Hematopoietic multipotent progenitor cell treated with erythropoietin and hydrocortisone succinate and interleukin-3 and kit ligand, for 15 days (in vitro differentiated cells): ENCODE data around the gene RAX.

Experiments used
- DNase-seq: peaks from one replicate; pipeline ENCODE4 v3.0.0-alpha.2; 2015; ENCODE audit warnings: low spot score

The RAX gene

DNA sequence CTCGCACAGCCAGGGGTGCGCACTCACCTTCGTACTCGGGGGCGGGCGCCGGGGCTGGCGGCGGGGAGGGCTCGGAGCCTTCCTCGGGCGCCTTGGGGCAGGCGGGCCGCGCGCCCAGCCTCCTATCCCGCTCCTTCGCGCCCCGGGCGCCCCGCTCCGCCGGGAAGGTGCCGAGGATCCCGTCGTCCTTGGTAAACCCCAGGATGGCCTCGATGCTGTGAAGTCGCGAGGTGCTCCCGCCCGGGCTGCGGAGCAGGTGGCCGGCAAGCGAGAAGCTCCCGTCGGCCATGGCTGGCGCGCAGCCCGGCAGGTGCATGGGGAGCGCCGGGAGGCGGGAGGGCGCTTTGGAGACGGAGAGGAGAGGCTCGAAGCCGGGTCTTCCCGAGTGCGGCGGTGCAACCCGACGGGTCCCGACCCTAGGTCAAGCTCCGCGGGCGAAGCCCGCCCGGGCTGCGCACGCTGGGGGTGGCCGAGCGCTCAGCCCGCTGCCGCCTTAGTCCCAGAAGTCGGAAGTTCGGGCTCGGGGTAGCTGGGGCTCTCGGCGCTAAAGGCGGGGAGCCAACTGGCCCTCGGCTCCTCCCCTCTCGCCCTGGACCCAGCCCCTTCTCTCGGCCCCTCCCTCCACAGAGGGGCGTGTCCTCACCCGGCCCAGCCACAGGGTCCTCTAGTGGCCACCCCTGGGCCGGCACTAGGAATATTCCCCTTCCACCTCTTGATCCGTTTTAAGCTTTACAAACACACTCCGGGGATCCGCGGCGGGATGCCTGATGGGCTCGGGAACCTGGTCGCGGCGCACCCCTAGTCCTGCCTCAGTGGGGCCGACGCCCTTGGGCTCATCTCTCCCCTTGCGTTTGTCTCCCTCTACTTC, at the start of gene RAX:
TSS of gene RAX (minus strand) at position 564 of the 868 bp plus-strand sequence. CDS start at position 316, 248 bp downstream.
- no peak for DNase-seq

DNA sequence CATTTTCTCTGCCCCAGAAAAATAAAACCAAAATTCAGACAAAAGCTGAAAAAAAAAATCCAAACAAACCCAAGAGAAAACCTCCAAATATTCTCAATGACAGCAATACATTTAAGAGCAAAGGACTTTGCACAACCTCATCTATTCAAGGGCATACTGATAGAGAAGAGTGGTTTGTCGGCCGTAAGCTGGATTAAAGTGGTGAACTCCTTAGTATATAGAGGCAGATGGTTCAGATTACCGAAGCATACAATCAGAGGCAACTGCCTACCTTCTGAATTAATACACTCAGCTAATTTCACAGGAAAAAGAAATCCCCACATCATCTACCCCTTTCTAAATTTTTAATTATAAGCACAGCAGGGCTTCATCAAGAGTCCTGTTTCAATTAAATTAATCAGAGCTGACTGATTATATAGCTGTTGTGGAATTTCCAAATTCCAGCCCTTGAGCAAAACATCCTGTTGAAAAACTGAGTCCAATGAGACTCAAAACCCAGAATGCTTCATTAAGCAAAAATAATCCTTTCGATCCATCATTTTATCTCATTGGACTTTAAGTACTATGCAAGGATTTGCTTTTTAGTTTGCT, 45.3 kb upstream of the RAX start, which contains the start of gene CPLX4:
TSS of gene CPLX4 (minus strand) at position 190 of the 591 bp plus-strand sequence. CDS start at position 3, 187 bp downstream.
- no peak for DNase-seq

DNA sequence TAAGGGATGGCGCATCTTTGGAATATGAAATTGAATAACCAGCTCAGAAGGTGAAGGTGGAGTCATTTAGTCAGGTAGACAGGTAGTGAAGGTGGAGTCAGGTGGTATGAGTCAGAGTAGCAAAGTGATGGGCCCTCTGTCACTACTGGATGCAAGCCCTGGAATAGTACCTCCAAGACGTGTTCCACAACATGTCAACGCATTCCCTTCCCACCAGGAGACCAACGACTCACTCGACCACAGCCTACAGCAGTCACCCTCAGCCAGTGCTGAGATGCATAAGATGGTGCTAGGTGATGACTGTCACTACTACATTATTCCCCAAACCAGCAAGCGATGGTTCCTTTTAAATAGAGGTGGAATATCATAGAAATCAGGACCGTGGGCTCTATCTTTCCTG, 38.4 kb upstream of the RAX start:
- no peak for DNase-seq

DNA sequence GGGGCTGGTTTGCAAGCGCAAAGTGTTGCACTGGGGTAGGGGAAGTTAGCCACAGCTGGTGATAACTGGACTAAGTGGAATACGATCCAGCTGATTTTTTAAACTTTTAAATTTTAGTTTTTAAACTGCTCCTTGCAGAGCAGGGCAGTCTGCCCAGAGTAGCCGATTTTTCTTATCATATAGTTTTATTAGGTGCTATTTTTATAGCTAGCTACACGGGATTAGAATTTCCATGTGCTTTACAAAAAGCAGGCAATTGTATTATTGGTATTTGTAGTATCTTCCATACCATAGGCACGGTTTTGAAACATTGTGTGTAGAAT, 35.6 kb upstream of the RAX start:
- DNase-seq: no peak

DNA sequence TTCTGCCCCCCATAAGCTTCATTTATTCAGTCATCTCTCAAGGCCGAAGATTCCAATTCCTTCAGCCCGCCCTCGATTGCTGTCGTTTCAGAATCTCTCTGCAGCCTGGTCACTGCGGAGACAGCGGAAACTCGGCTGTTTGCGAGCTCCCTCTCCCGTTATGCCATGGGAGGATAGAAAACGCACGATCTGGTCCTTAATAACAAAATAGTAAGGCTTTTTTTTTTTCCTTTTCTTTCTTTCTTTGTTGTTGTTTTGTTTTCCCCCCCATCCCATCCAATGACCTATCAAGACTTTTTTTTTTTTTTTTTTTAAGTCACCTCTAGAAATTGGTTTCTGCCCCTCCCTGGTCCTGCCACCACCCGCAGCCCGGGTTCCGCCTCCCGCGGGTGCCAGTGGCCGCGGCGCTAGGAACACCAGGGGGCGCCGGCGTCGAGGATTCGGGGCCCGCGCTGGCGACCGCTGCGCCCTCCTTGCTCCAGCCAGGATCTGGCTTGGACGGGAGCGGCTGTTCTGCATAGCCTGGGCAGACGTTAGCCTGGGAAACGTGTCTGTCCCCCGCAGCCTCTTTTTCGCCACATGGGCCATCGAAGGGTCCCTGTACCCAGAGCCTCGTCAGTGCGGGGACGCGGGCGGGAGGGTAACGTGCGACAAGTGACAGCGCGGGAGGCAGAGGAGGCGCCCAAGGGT, 35.1 kb upstream of the RAX start:
- DNase-seq: peak; percentile 63

DNA sequence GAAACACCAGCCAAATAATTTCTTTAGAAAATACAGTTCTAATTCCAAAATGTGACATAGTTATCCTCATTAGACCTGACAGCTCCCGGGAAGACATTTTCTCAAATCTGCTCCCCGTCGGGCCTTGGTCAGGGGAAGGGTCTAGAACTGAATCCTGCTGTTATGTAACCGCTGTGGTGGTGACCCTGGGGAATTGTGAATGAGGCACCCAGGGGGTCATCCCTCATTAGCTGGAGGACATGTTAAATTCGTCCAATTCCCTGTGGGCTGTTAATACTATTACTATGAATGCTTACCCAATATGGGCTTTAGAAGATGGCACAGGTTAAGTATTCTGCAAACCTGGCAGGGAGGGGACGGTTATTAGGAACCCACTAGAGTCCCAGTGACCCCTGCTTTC, 33.4 kb upstream of the RAX start:
- DNase-seq: no peak

DNA sequence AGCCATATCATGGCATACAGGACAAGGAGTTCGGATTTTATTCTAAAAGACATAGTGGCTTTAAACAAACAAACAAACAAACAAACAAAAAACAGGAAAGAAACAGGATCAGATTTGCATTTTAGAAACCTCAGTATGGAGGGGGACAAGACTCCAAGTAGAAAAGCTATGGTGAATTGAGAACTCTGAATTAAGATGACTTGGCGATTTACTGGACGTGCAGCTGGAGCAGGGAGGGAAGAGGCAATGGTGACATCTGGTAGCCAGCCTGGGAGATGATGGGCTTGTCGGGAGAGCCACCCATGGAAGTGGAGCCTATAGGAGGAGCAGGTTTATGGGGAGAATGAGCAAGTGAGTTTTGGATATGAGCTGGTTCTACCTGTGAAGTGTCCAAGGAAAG, 32.0 kb upstream of the RAX start:
- DNase-seq: no peak

DNA sequence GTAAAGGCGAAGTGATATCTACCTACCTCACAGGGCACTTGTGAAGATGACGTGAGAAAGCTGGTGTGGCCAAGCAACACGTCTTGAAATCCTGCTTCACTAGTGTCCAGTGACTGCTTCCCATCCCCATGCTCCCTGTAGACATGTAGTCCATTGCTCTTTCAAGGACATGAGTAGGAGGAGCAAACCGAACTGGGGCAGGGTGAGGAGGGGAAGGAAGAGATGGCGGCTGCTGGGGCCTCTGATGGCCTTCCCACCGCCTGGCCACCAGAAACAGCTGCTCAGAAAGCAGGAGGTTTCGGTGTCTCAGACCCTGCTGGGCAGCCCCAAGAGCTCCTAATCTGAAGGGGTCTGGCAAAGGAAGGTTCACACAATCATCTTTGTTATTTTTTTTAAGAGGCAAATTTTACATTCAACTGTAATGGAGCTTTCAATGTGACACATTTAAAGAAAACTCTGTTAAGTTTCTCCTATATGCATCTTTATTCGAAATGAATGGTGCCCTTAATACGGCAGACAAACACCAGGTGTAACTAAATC, 30.5 kb upstream of the RAX start:
- DNase-seq: no peak

DNA sequence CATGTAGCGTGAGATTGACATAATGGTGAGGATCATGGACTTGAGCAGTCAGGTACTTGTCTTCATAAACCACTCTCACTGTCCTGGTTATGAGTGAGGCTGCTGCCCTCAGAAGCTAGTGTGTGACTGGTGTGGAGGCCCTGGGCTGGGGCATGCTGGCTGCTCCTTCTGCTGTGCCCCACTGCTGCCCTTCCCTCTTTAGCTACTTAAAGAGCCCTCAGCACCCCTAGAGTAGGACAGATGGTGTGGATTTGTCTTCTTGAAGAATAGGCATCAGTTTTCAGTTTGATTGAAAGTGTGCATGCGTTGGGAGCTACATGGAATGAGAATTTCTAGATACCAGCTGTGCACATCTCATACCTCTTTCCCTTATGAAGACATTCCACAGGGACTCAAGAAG, 29.8 kb upstream of the RAX start:
- no peak for DNase-seq

DNA sequence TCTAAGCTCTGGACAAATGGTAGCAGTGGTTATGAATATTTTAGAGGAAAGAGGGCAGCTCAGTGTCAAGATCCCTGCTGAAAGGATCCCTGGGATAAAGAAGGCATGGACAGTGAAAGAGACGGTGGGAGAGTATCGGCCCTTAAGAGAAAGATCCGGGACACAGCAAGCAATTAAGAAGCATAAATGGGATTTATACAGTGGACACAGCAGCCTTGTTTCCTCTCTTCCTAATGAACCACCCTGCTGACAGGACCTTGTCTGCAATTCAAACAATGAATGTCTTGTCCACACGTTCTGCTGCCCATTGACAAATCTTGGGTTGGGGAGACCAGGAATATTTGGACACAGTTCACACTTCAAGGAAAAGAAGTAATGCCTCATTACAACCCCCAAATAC, 28.7 kb upstream of the RAX start:
- DNase-seq: no peak

DNA sequence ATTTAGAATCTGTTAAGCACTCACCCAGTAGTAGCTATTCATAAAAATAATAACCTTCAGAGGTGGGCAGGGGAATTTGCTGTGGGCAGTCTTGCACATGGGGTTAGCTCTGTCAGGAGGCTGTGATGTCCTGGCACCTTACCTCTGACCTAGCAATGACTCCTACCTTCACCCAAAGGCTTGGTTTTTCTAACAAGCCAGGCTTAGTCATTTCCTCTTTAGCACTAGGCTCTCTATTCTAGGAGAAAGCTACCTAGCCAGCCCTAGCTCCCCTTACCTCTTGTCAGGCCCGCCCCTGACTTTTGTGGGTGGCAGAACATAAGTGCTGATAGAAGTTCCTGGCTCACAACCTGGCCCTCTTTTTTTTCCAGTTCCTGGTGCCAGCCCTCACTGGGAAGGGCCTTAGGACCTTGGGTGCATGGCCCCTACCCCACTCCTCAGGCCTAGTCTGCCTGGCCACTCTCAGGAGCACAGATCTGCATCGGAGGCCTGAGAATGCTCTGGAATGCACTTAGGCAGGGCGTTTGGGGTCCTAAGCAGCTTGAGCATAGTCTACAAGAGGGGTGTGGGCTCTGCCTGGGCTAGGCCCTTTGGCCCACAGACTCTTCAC, 27.5 kb upstream of the RAX start:
- no peak for DNase-seq

DNA sequence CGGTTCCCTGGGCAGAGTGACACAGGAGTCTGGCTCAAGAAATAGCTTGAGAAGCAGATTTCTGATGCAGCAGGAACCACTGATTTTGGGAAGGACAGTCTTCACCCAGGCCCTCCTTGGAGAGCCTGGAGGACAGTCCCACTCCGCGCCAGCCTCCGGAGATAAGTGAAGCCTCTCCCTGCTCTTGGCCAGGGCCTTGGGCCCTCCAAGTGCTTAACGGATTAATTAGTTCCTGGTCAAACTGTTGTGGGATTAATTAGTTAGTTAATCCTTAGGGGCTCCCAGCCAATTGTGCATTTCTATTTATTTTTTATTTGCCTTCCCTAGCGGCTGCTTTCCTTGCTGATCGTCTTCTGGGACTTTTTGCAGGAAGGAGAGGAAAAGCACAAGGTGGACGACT, 25.6 kb upstream of the RAX start:
- DNase-seq: no peak

DNA sequence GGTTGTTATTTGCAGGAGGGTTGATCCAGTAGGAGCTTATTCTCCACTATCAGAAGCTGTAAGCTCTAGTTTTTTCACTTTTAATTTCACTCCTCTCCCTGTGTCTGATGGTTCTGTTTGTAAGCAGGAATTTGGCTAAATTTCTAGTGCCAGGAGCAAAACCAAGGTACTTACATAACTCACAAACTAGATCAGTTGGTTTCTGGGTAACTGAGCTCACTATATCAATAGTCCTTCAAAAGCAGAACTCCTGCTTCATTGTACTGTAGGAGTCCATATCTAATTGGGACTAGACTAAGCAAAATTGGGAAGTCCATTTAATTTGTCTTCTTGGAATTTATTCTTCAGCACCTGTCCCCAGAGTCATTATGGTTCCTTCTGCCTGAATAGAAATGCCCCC, 20.1 kb upstream of the RAX start:
- DNase-seq: no peak

DNA sequence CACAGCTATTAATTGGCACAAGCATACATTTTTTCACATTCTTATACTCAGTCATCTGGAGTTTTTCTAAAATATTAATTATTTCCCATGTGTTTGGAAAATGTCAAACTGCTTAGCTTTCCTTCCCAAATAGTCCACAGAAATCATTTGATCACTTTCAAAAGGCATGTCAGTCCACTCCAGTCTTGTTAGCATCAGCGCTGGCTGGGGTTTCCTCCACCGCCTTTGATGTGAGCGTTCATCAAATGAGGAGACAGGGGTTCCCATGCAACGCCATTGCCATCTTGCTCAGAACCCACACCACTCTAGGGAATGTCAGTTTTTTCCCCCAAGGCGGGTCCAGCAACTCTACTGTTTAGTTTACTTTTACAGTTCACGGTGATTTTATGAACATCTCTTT, 13.1 kb upstream of the RAX start:
- DNase-seq: no peak

DNA sequence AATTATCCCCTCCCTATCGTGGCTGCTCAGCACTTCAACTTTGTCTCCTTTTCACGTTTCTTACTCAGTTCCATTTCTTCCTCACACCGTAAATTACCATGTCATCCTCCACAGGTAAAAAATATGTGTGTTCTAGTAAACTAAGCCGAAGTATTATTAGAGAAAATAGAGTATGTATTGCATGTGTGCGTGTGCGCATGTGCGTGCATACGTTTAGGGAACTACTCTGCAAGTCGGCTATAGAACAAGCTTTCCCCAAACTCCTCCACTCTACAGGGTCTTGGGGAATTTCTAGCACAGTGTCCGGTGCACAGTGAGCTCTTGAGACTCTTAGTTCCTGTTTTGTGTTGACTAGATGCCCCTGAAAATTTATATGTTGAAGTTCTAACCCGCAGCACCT, 9.1 kb upstream of the RAX start:
- DNase-seq: no peak

DNA sequence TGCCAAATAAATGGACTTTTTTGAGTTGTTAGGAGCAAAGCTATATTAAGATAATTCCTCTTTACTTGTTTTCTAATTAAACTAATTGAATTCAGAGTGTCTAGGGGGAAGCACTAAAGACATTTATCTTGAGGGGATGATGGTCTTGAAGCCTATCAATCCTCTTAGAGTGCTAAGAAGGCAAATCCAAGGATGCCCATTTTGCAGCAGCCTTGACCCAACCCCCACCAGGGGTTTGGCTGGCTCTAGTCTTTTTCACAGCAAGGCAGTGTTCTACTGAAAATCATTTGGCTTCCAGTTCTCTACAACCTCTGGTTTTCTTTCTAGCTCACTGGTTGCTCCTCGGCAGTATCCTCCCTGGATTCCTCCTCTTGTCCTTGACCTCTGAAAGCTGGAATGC, 6.5 kb upstream of the RAX start:
- no peak for DNase-seq

DNA sequence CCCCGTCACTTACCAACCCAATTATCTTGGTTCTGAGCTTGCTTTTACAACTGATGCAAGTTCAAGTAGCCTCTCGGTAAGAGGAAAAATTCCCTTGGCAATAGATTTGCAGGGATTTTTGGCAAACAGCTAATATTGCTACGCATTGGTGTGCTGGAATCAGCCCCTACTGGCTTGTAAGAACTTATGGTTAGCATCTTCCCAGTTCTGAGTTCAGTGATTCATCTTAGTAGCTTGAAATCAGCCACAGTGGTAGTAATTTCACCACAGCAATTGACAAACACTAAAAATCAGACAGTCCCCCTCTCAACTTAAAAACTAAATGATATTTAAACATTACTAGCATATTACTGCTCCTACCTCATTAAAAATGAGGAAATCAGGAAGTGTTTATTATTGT, 5.9 kb upstream of the RAX start:
- DNase-seq: no peak

DNA sequence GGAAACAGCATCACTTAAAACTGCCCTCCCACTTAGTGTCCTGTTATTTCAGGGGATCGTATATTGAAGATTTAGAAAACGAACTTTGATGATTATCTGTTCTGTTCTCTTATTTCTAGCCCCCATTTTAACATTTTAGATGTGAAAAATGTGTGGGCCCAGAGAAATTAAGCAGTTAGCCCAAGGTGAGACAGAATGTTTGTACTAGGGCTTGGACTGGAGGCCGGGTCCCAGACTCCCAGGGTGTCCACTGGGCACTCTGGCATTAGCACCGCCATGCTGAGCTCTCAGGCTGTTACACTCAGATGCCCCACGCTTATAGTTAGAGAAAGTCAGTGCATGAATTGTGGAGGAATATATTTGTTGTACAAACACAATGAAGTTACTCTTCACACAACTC, 5.5 kb upstream of the RAX start:
- DNase-seq: no peak

DNA sequence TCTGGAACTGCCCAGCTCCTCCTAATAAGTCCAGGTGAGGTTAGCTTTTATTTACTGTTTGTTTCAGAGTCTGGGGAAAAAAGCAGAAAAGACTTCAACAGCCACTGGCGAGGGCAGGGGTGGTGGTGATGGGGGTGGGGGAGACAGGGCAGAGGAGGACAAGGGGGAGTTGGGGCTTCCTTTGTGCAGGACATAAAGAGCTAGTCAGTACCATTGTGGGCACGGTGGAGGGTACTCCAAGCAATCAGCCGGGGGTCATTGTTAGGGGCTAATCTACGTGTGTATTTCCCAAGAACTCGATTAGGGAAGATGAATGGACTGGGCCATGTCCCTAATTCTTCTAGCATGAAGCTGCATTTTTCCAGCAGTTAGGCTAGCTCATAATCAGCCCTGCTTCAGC, 2.8 kb upstream of the RAX start:
- DNase-seq: no peak

DNA sequence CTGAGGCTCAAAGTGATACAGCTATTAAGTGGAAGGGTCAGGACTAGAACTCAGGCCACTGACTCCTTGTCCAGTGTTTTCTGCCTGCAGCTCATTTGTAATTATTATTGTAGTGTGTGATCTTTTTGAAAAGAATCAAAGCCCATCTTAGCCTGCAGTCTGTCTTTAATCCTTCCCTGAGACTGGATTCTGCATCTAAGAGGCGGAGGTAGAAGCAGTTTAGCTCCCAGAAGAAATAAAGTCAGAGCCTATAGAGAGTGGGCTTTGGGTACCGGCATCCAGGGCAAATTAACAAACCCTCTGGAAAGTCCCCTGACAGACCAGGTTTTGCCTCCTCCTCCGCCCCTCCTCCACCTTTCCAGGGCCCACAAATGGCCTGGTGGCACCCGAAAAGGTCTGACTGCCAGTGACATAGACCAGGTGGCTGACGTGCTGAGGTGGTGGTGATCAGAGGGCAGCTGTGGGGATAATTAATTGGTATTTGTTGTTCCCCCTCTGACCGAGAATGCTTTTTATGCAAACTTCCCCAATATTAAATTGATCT, 2.2 kb upstream of the RAX start:
- no peak for DNase-seq

DNA sequence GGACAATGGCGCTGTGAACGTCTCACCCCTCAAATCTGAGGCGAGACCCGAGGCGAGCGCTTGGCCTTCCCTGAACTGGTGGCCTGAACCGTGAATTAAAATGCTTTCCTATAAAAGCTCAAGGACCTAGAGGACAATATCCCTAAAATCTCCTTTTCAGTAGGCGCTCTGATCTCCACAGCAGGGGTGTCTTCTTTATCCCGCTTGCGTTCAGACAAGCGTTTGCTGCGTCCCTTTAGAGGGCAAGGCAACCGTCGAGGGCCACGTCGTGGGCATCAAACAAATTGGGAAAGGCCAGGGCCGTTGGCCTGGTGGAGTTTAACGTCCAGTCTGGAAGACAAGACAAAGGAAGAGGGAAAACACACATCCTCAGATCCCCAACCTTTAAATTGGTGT, 1.3 kb upstream of the RAX start:
- no peak for DNase-seq

DNA sequence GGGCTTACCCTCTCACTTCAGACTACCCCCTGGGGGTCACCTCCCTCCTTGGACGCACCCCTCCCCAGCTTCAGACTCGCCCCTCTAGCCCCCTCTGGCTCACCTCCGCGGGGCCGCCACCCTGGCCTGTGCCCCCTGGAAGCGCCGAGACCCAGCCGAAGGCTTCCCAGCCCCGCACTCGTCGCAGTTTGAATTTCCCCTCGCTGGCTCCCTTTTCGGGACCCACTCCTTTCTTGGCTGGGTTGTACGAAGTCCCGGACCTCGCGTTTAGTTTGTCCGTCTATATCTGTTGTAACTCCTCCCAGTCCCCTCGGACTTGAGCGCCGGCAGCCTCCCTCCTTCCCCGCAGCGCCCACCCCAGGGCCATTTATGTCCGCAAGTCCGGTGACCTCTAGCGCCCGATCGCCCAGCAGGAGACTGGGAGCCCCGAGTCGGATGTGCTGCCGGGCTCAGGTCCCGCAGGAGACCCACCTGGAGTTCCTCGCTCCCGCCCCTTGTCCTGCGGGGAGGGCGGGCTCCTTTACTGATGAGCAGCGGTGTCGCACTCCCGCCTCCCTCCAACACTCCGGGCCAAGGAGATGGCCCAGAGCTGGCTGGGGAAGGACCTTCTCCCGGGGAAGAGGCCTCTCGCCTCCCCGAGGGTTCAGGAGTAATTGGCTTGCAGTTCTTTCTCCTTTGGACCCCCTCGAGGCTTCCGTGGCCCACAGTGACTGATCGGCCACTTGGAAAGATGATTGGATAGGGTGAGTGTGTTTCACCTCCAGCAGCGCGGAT, 692 bp upstream of the RAX start:
- no peak for DNase-seq
